NCI-H2081 (cell line): Measurements from ENCODE around the gene PBX3.
A peak's percentile ranks its signal among the peaks of the same experiment; 100 is the strongest.

Experiments used
- DNase-seq, 2 experiments: peaks; one replicate each; lab custom pipeline; 2025; lab: John Stamatoyannopoulos, UW

The PBX3 gene

GRCh38 chr9:125747053-125747764 lies at the start of gene PBX3:
Gene PBX3 (plus strand): TSS chr9:125747373.
- DNase-seq = peak; percentile 62 to 64

GRCh38 chr9:125699870-125700269 lies 47.3 kb upstream of the PBX3 start:
- DNase-seq = no peak

GRCh38 chr9:125700791-125701190 lies 46.4 kb upstream of the PBX3 start:
- DNase-seq = no peak

- DNase-seq = no peak
Measured at GRCh38 chr9:125701351-125701750, 45.8 kb upstream of the PBX3 start.

- DNase-seq = no peak
Measured at GRCh38 chr9:125703662-125704061, 43.5 kb upstream of the PBX3 start.

GRCh38 chr9:125705893-125706292 lies 41.3 kb upstream of the PBX3 start:
- DNase-seq = no peak

- DNase-seq = peak; percentile 95 to 97
Measured at GRCh38 chr9:125706651-125707471, 40.3 kb upstream of the PBX3 start, which contains the start of gene MAPKAP1. Gene MAPKAP1 (minus strand): TSS chr9:125707208. CDS start chr9:125672574, 34,634 bp downstream.

GRCh38 chr9:125707472-125707804 lies 39.7 kb upstream of the PBX3 start:
- DNase-seq = no peak

GRCh38 chr9:125726456-125727132 lies 20.6 kb upstream of the PBX3 start:
- no peak for DNase-seq

GRCh38 chr9:125730168-125730567 lies 17.0 kb upstream of the PBX3 start:
- no peak for DNase-seq

- DNase-seq = no peak
Measured at GRCh38 chr9:125732562-125732961, 14.6 kb upstream of the PBX3 start.

GRCh38 chr9:125739436-125739835 lies 7.7 kb upstream of the PBX3 start:
- no peak for DNase-seq

GRCh38 chr9:125742657-125743056 lies 4.5 kb upstream of the PBX3 start:
- no peak for DNase-seq

- no peak for DNase-seq
Measured at GRCh38 chr9:125743682-125744428, 3.3 kb upstream of the PBX3 start.

GRCh38 chr9:125744616-125745015 lies 2.6 kb upstream of the PBX3 start:
- DNase-seq = no peak

- DNase-seq = no peak
Measured at GRCh38 chr9:125745018-125745417, 2.2 kb upstream of the PBX3 start.

- DNase-seq = no peak
Measured at GRCh38 chr9:125745682-125746016, 1.5 kb upstream of the PBX3 start.

- peak; percentile 95 to 96 for DNase-seq
Measured at GRCh38 chr9:125746017-125746773, 978 bp upstream of the PBX3 start.

- DNase-seq = no peak
Measured at GRCh38 chr9:125746774-125747052, 460 bp upstream of the PBX3 start.

- DNase-seq = peak in 1 of 2 experiments; percentile 32
Measured at GRCh38 chr9:125747765-125748445, 732 bp downstream of the PBX3 start.
